H4 (cell line): ENCODE results near the gene RDH8. TPM values are rescaled to one million over a fixed set of nuclear protein-coding genes. Genes with fewer than 3 reads are reported as not detected.
A peak's percentile ranks its signal among the peaks of the same experiment; 100 is the strongest.

Experiments used
- DNase-seq: peaks from one replicate; pipeline ENCODE4 v3.0.0-alpha.2; 2015; ENCODE audit warnings: low spot score
- total RNA-seq: library from RNA; depleted of rRNA; stranded (reverse); fragments of >200 nt; shearing (Covaris generic); gene quantifications from 2 replicates; pipeline ENCODE4 v1.2.3, GENCODE V29; 2014; rRNA removed

Gene RDH8
- total RNA-seq, result not detected in 2 replicates

GRCh38 chr19:10013316-10013715 is at the start of gene RDH8:
RDH8 (plus strand) TSS chr19:10013483; CDS start chr19:10013498, 15 bp downstream.
- no peak for DNase-seq

DNA sequence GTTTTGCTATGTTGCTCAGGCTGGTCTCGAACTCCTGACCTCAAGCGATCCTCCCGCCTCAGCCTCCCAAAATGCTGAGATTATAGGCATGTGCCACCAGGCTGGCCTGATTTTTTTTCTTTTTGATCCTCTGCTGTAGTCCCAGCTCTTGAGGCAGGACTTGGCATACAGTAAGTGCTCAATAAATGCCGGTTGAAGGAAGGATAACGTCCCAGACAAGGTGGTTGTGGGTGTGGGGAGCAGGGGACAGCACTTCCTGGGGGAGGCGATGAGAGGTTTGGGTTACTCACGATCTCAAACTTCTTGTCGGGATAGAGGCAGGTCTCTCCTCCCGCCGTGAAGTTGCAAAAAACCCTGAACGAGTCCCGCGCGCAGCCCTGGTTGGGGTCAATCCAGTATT is 47.3 kb upstream of the RDH8 start:
- no peak for DNase-seq

DNA sequence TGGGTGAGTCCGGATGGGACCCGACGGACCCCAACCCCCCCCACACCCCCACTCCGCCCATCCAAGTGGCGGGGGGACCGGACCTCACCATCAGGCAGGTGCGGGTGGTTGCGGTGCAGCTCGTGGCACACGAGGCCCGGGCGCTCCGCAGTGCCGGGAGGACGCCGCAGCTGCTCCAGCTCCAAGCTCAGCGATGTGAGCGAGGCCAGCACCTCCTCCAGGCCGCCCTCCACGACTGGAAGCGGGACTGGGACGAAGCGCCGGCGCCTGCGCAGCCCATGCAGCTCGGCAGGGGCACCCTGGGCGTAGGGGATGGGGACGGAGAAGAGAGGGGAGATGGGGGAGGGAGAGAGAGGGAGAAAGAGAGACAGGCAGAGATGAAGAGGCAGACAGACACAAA is 46.8 kb upstream of the RDH8 start:
- no peak for DNase-seq

GRCh38 chr19:9967326-9967725 is 46.0 kb upstream of the RDH8 start:
- no peak for DNase-seq

GRCh38 chr19:9968820-9969687 is 44.2 kb upstream of the RDH8 start:
- DNase-seq, result no peak

GRCh38 chr19:9969688-9969975 is 43.7 kb upstream of the RDH8 start:
- no peak for DNase-seq

- no peak for DNase-seq
Measured at GRCh38 chr19:9970481-9970880, 42.8 kb upstream of the RDH8 start.

DNA sequence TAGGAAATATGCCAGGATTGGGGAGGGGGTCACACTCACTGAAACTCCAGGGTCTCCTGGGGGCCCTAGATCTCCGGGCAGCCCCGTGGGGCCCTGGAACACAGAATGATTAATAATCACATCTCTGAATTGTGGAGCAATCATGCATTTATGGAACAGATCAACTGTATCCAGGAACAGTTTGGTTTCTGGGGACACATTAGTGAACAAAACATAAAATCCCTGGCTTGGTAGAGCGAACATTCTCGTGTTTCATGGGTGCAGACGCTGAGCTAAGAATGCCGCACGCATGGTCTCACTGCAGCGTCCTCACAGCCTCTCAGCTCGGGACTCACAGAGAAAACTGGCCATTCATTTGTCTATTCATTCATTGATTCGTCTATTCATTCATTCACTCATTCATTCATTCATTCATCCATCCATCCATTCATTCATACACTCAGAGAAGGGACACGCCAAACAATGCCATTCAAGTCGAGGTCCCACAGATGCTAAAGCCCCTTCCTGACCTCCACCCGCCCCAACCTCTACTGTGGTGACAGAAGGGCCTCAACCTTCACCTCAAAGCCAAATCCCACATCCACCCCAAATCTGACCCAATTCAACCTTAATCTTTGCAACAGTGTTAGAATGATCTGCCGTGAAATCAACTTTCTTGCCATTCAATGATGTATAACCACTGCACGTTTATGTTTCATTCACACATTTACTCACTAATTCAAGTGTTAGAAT is 42.0 kb upstream of the RDH8 start:
- DNase-seq, result no peak

DNA sequence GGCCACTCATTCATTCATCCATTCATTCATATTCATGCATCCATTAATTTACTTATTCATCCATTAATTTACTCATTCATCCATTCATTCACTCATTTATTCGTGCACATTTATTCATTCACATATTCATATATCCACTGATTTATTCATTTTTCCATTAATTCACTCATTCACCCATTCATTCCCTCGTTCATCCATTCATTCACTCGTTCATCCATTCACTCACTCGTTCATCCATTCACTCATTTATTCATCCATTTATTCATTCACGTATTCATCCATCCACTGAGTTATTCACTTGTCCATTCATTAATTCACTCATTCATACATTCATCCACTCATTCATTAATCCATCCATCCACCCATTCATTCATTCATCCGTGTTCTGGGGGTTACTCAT is 41.2 kb upstream of the RDH8 start:
- no peak for DNase-seq

DNA sequence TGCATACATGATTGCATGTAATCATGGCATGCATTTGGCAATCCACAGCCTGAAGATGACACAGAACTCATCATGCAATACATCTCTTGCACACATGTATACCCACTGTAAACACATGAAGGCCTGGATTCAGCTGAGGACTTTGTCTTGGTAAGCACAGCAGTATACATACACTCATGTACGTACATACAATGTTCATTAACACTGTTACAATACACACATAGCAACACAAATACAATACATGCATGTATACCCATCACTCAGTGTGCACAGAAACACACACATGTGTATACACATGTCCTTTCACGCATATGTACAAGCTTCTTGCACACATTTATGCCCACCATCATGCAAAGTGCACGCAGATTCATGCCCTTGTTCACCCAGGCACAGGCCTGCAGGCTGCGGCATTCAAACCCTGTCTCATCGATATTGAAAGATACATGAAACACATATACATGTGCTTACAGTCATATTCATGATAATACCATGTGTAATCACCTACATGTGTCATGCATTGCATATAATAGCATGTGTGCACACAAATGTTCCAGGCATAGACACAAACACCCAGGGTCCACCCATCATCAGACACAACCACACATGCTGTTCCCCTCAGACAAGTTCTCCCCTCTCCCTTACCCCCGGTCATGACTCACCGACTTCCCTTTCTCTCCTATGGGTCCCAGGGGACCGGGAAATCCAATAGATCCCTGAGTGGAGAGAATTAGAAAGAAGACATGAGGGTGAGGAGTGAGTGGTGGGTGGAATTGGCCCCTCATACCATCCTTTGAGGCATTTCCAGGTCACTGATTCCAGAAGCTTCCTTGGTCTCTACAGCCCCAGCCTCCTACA is 31.6 kb upstream of the RDH8 start:
- DNase-seq, result no peak

GRCh38 chr19:9986787-9987281 is 26.4 kb upstream of the RDH8 start:
- DNase-seq, result no peak

- no peak for DNase-seq
Measured at GRCh38 chr19:9989504-9989903, 23.8 kb upstream of the RDH8 start.

- DNase-seq, result no peak
Measured at GRCh38 chr19:9991425-9992191, 21.7 kb upstream of the RDH8 start.

GRCh38 chr19:9995084-9995483 is 18.2 kb upstream of the RDH8 start:
- DNase-seq, result no peak

GRCh38 chr19:9995999-9996398 is 17.3 kb upstream of the RDH8 start:
- no peak for DNase-seq

GRCh38 chr19:9996541-9996940 is 16.7 kb upstream of the RDH8 start:
- no peak for DNase-seq

- peak; percentile 74 for DNase-seq
Measured at GRCh38 chr19:10000171-10000826, 13.0 kb upstream of the RDH8 start.

DNA sequence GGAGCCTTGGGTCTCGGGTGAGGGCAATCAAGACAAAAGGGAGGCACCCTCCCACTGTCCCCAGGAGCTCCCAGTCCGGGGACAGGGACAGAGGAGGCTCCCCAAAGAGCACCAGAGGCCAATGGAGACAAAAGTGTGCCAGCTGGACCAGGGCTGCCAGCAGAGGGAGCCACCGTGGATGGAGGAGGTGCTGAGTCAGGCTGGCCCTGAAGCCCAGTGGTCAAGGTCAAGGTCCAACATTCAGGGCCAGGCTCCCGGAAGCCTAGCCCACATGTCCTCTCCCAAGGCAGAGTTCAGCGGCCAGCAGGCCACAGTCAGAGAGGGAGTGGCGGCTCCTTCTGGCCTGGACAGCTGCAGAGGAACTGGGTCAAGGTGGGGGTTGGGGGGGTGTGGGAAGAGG is 11.4 kb upstream of the RDH8 start:
- no peak for DNase-seq

DNA sequence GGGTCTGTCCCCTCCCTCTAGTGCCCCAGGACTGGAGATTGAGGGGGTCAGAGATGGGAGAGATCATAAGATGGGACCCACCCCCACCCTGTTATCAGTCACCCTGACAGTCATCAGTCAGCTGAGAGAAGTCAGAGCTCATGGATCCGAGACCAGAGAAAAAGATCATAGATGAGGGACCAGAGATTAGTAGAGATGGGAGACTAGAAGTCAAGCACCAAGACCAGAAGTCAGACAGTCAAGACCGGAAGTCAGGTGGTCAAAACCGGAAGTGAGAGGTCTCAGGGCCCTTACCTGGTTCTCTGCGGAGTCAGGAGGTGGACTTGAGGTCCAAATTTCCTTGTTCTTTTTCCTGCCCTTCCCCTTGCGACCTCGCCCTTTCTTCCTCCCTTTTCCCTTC is 10.0 kb upstream of the RDH8 start:
- DNase-seq, result no peak

DNA sequence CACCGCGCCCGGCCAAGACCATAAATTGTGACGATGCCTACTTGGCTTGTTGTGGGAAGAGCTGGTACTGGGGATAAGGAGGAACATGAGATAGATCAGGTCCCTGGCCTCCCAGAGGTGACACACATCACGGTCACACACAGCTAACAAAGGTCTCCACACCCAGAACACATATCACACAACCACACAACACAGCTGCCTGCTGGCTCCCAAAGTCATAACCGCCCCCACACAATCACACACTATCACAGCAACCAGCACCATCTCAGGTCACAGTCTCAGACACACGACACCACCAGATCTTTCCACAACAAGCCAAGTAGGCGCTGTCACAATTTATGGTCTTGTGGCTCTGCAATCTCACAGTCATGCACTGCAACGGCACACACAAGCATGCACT is 8.7 kb upstream of the RDH8 start:
- DNase-seq, result no peak
